Measurements from ENCODE around the gene GLIPR1L1. TPM values are rescaled to one million over a fixed set of nuclear protein-coding genes. Genes with fewer than 3 reads are reported as not detected.

Gene GLIPR1L1
- total RNA-seq, 4 donors from 2014 or later: not detected

GRCh38 chr12:75294797-75295196 is 39.7 kb upstream of the GLIPR1L1 start:
- H3K4me1 ChIP-seq: no peaks in the 10 kb centered on the region
- H3K4me3 ChIP-seq: no peak overlapping the region
- no peaks in the 10 kb centered on the region for H3K27me3 ChIP-seq
- WGBS, 2 donors (ENCODE audit: low coverage in 1 of 2): 37 to 48% methylated on average over 3 of the region's 3 CpGs
- peaks cover 0 to 16% of the 10 kb centered on the region in 2 donors for H3K36me3 ChIP-seq
- TF ChIP-seq EP300 (IDR thresholded peaks at IDR 0.05) (no peak), POLR2AphosphoS5 (IDR thresholded peaks at IDR 0.05) (no peak), CTCF (IDR thresholded peaks at IDR 0.05) (no peak), POLR2A (IDR thresholded peaks at IDR 0.05) (no peak)
- ATAC-seq: no peak
- no peaks in the 10 kb centered on the region for H3K9me3 ChIP-seq
- no peak overlapping the region for H3K27ac ChIP-seq

GRCh38 chr12:75302225-75302624 is 32.2 kb upstream of the GLIPR1L1 start:
- Histone ChIP-seq H3K4me1 (no peaks in the 10 kb centered on the region), H3K4me3 (no peak overlapping the region), H3K27me3 (no peaks in the 10 kb centered on the region), H3K27ac (no peak overlapping the region), H3K36me3 (peaks cover 0 to 45% of the 10 kb centered on the region in 2 donors), H3K9me3 (no peaks in the 10 kb centered on the region)
- TF ChIP-seq POLR2AphosphoS5 (IDR thresholded peaks at IDR 0.05): no peak
- TF ChIP-seq POLR2A (IDR thresholded peaks at IDR 0.05): no peak
- TF ChIP-seq CTCF (IDR thresholded peaks at IDR 0.05): no peak
- no peak for TF ChIP-seq EP300 (IDR thresholded peaks at IDR 0.05)
- no peak for ATAC-seq
- 100% methylated on average over 2 of the region's 2 CpGs; no CpG with 5 or more reads in 1 of the 2 donors for WGBS, 2 donors (ENCODE audit: low coverage in 1 of 2)

- H3K4me1 ChIP-seq: no peaks in the 10 kb centered on the region
- no peak overlapping the region for H3K4me3 ChIP-seq
- no peaks in the 10 kb centered on the region for H3K9me3 ChIP-seq
- H3K27me3 ChIP-seq: no peaks in the 10 kb centered on the region
- H3K27ac ChIP-seq: no peak overlapping the region
- ATAC-seq: no peak
- H3K36me3 ChIP-seq: peaks cover 0 to 45% of the 10 kb centered on the region in 2 donors
- TF ChIP-seq POLR2A (IDR thresholded peaks at IDR 0.05): no peak
- no peak for TF ChIP-seq CTCF (IDR thresholded peaks at IDR 0.05)
- no peak for TF ChIP-seq EP300 (IDR thresholded peaks at IDR 0.05)
- TF ChIP-seq POLR2AphosphoS5 (IDR thresholded peaks at IDR 0.05): no peak
These were observed 31.7 kb upstream of the GLIPR1L1 start for GRCh38 chr12:75302781-75303180.

GRCh38 chr12:75305412-75306332 is 28.8 kb upstream of the GLIPR1L1 start:
- H3K27ac ChIP-seq: no peak overlapping the region

More at GRCh38 chr12:75305412-75306332, 28.8 kb upstream of the GLIPR1L1 start:
- Histone ChIP-seq H3K27me3 (no peaks in the 10 kb centered on the region), H3K9me3 (no peaks in the 10 kb centered on the region), H3K4me3 (no peak overlapping the region), H3K4me1 (no peaks in the 10 kb centered on the region), H3K36me3 (peaks cover 0 to 42% of the 10 kb centered on the region in 2 donors)
- no peak for TF ChIP-seq POLR2A (IDR thresholded peaks at IDR 0.05)
- no peak for TF ChIP-seq EP300 (IDR thresholded peaks at IDR 0.05)
- no peak for TF ChIP-seq CTCF (IDR thresholded peaks at IDR 0.05)
- no peak for TF ChIP-seq POLR2AphosphoS5 (IDR thresholded peaks at IDR 0.05)
- WGBS, 2 donors (ENCODE audit: low coverage in 1 of 2): 87 to 100% methylated on average over 2 to 8 of the region's 56 CpGs
- no peak for ATAC-seq

All from gastroesophageal sphincter (tissue), 4 donors.